ENCODE data around the gene MMP13. TPM values are rescaled to one million over a fixed set of nuclear protein-coding genes. Genes with fewer than 3 reads are reported as not detected.

The MMP13 gene
- total and polyA plus RNA-seq, 9 donors: not detected

DNA sequence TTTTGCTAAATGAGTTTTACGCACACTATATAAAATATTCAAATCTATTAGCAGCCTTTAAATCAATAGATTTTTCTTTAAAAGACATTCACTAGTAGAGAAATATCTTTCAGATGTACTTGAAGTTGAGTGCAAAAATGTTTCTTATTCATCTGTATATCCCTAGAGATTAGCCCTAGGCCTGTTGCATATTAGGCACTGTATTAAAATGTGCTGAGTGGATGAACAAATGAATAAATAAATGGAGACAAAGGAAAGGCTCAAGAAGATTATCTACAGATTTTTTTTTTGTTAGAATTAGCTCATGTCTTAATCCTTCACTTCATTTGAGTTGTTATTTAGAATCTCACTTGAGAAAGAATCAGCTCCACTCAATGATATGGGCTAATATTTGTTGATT lies 12.0 kb upstream of the MMP13 start:
- no peak for DNase-seq
- H3K36me3 ChIP-seq: no peaks in the 10 kb centered on the region
- intact Hi-C loops (cut with DNase I): no loop called here
- no peak overlapping the region for H3K4me3 ChIP-seq
- TF ChIP-seq POLR2A (IDR thresholded peaks at IDR 0.05) (no peak), EP300 (IDR thresholded peaks at IDR 0.05) (no peak)
- TF ChIP-seq, protein P1, sequence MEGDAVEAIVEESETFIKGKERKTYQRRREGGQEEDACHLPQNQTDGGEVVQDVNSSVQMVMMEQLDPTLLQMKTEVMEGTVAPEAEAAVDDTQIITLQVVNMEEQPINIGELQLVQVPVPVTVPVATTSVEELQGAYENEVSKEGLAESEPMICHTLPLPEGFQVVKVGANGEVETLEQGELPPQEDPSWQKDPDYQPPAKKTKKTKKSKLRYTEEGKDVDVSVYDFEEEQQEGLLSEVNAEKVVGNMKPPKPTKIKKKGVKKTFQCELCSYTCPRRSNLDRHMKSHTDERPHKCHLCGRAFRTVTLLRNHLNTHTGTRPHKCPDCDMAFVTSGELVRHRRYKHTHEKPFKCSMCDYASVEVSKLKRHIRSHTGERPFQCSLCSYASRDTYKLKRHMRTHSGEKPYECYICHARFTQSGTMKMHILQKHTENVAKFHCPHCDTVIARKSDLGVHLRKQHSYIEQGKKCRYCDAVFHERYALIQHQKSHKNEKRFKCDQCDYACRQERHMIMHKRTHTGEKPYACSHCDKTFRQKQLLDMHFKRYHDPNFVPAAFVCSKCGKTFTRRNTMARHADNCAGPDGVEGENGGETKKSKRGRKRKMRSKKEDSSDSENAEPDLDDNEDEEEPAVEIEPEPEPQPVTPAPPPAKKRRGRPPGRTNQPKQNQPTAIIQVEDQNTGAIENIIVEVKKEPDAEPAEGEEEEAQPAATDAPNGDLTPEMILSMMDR (IDR thresholded peaks at IDR 0.05): no peak
- no peaks in the 10 kb centered on the region for H3K27me3 ChIP-seq
- no peaks in the 10 kb centered on the region for H3K9me3 ChIP-seq
- 93 to 99% (median 95%) methylated on average over 1 of the region's 1 CpG for WGBS, 3 donors
- no peak overlapping the region for H3K27ac ChIP-seq
- no peaks in the 10 kb centered on the region for H3K4me1 ChIP-seq (ENCODE audit: insufficient read depth)

- intact Hi-C loops (cut with DNase I): no loop called here
- H3K9me3 ChIP-seq: no peaks in the 10 kb centered on the region
Measured at GRCh38 chr11:102966011-102966410, 10.5 kb upstream of the MMP13 start.

GRCh38 chr11:102964867-102965266 lies 9.3 kb upstream of the MMP13 start:
- Histone ChIP-seq H3K4me3 (no peak overlapping the region), H3K4me1 (ENCODE audit: insufficient read depth) (no peaks in the 10 kb centered on the region), H3K36me3 (no peaks in the 10 kb centered on the region), H3K9me3 (no peaks in the 10 kb centered on the region), H3K27ac (no peak overlapping the region), H3K27me3 (no peaks in the 10 kb centered on the region)
- no peak for TF ChIP-seq POLR2A (IDR thresholded peaks at IDR 0.05)
- TF ChIP-seq, protein P1 (IDR thresholded peaks at IDR 0.05): no peak
- TF ChIP-seq EP300 (IDR thresholded peaks at IDR 0.05): no peak
- WGBS, 3 donors: 27 to 41% (median 36%) methylated on average over 14 of the region's 14 CpGs
- no peak for DNase-seq
- intact Hi-C loops (cut with DNase I): no loop called here

More at GRCh38 chr11:102966011-102966410, 10.5 kb upstream of the MMP13 start:
- TF ChIP-seq, protein P1 (IDR thresholded peaks at IDR 0.05): no peak
- no peak for TF ChIP-seq POLR2A (IDR thresholded peaks at IDR 0.05)
- TF ChIP-seq EP300 (IDR thresholded peaks at IDR 0.05): no peak
- Histone ChIP-seq H3K36me3 (no peaks in the 10 kb centered on the region), H3K4me1 (ENCODE audit: insufficient read depth) (no peaks in the 10 kb centered on the region), H3K27ac (no peak overlapping the region), H3K27me3 (no peaks in the 10 kb centered on the region), H3K4me3 (no peak overlapping the region)
- no peak for DNase-seq

DNA sequence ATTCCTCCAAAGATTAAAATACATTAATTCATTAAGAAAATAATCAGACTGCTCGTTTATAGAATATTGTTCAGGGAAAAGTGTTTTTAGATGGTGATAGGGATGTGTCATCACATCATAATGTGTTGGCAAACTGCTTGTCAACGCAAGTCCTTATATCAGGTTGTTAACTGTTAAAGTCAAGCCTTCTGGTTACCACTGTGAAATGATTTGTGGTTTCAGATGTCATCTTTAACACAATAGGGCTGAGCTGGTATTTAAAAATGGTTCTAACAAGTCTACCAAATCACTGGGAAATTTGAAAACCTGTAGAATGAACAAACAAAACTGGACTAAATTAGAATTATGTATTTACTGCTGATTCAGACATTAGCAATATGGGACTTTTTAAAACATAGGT lies 2.4 kb upstream of the MMP13 start:
- H3K27me3 ChIP-seq: no peaks in the 10 kb centered on the region
- no peaks in the 10 kb centered on the region for H3K9me3 ChIP-seq
- 42 to 60% (median 44%) methylated on average over 2 of the region's 2 CpGs for WGBS, 3 donors
- intact Hi-C loops (cut with DNase I): no loop called here
- H3K4me1 ChIP-seq (ENCODE audit: insufficient read depth): no peaks in the 10 kb centered on the region
- TF ChIP-seq, protein P1 (IDR thresholded peaks at IDR 0.05): no peak
- TF ChIP-seq EP300 (IDR thresholded peaks at IDR 0.05) (no peak), POLR2A (IDR thresholded peaks at IDR 0.05) (no peak)
- H3K4me3 ChIP-seq: no peak overlapping the region
- no peak overlapping the region for H3K27ac ChIP-seq
- DNase-seq: no peak
- no peaks in the 10 kb centered on the region for H3K36me3 ChIP-seq

Measured in ovary (tissue), 9 donors.